Measurements from ENCODE around the gene RHOH.
"Not testable (repeated sequence)": the region's sequence is repeated elsewhere in the genome, so short reads cannot be mapped to it uniquely, and the experiment has no call there.

Gene RHOH

GRCh38 chr4:40196724-40197281 is at the start of gene RHOH:
Gene RHOH (plus strand): TSS chr4:40197031. CDS start chr4:40243387, 46,356 bp downstream.
- DNase-seq = peak; percentile 87 to 91

- not testable (repeated sequence) for DNase-seq
These were observed 49.3 kb upstream of the RHOH start for GRCh38 chr4:40147490-40147889.

- DNase-seq = peak; percentile 84 to 89
These were observed 46.9 kb upstream of the RHOH start for GRCh38 chr4:40149960-40150385.

- DNase-seq = no peak
These were observed 45.9 kb upstream of the RHOH start for GRCh38 chr4:40150932-40151331.

- DNase-seq = peak; percentile 27 to 57
These were observed 44.2 kb upstream of the RHOH start for GRCh38 chr4:40152637-40153036.

- DNase-seq = no peak
These were observed 39.4 kb upstream of the RHOH start for GRCh38 chr4:40157436-40157835.

- no peak for DNase-seq
These were observed 36.6 kb upstream of the RHOH start for GRCh38 chr4:40160258-40160657.

- no peak for DNase-seq
These were observed 32.4 kb upstream of the RHOH start for GRCh38 chr4:40164459-40164858.

GRCh38 chr4:40165916-40166315 is 30.9 kb upstream of the RHOH start:
- DNase-seq = no peak

- DNase-seq = no peak
These were observed 28.8 kb upstream of the RHOH start for GRCh38 chr4:40168070-40168469.

GRCh38 chr4:40170588-40170987 is 26.2 kb upstream of the RHOH start:
- no peak for DNase-seq

GRCh38 chr4:40173470-40173875 is 23.4 kb upstream of the RHOH start:
- DNase-seq = peak in 1 of 2 donors; percentile 25

- DNase-seq = no peak
These were observed 20.2 kb upstream of the RHOH start for GRCh38 chr4:40176602-40177001.

GRCh38 chr4:40177591-40177990 is 19.2 kb upstream of the RHOH start:
- no peak for DNase-seq

GRCh38 chr4:40178672-40179071 is 18.2 kb upstream of the RHOH start:
- DNase-seq = no peak

- DNase-seq = no peak
These were observed 17.5 kb upstream of the RHOH start for GRCh38 chr4:40179360-40179759.

- DNase-seq = no peak
These were observed 16.5 kb upstream of the RHOH start for GRCh38 chr4:40180356-40180755.

GRCh38 chr4:40182001-40182400 is 14.8 kb upstream of the RHOH start:
- DNase-seq = no peak

- DNase-seq = no peak
These were observed 13.9 kb upstream of the RHOH start for GRCh38 chr4:40182954-40183353.

GRCh38 chr4:40183615-40184411 is 13.0 kb upstream of the RHOH start:
- DNase-seq = no peak

- DNase-seq = no peak
These were observed 10.8 kb upstream of the RHOH start for GRCh38 chr4:40185830-40186664.

GRCh38 chr4:40186665-40187014 is 10.2 kb upstream of the RHOH start:
- DNase-seq = no peak

- DNase-seq = no peak
These were observed 9.4 kb upstream of the RHOH start for GRCh38 chr4:40187386-40187906.

GRCh38 chr4:40190019-40190418 is 6.8 kb upstream of the RHOH start:
- DNase-seq = no peak
